Keratinocyte (primary cell): ENCODE measurements around the gene GRIP1. TPM values are rescaled to one million over a fixed set of nuclear protein-coding genes. Genes with fewer than 3 reads are reported as not detected.

ENCODE experiments used
- DNase-seq: peaks from one replicate; pipeline ENCODE4 v3.0.0-alpha.2; 2011; ENCODE audit warnings: low read depth, missing footprints, low spot score
- FAIRE-seq: peaks from 2 replicates; lab custom pipeline; 2011; peaks lifted over from hg19 to GRCh38; lab: Jason Lieb, UNC
- H2AFZ ChIP-seq: 2 replicates; pipeline ENCODE4 v1.6.0; 2012; ENCODE audit warnings: low read length, control low read depth, inconsistent platforms; ENCODE audit not compliant: control insufficient read depth
- H3K27ac ChIP-seq: 2 replicates; pipeline ENCODE4 v1.5.1; 2011; ENCODE audit warnings: low read length; ENCODE audit not compliant: control insufficient read depth, insufficient read depth
- H3K27me3 ChIP-seq: 3 replicates; pipeline ENCODE4 v1.6.0; 2011; ENCODE audit warnings: low read length; ENCODE audit not compliant: control insufficient read depth, insufficient read depth; ENCODE audit errors: extremely low read depth
- H3K36me3 ChIP-seq, 2 experiments: 2 replicates in 1 of 2; 3 replicates in 1 of 2; pipeline ENCODE4 v1.5.1; 2011; ENCODE audit warnings: low read length in 2 of 2, mild to moderate bottlenecking in 1 of 2; ENCODE audit not compliant: control insufficient read depth in 2 of 2, insufficient read depth in 2 of 2; ENCODE audit errors: extremely low read depth in 1 of 2
- H3K4me1 ChIP-seq: 3 replicates; pipeline ENCODE4 v1.5.1; 2011; ENCODE audit warnings: low read length; ENCODE audit not compliant: control insufficient read depth, insufficient read depth; ENCODE audit errors: extremely low read depth
- H3K4me2 ChIP-seq: 3 replicates; pipeline ENCODE4 v1.6.0; 2011; ENCODE audit warnings: low read depth, low read length; ENCODE audit not compliant: control insufficient read depth, insufficient read depth; ENCODE audit errors: extremely low read depth
- H3K4me3 ChIP-seq, 3 experiments: fragments of 200-600 bp in 1 of 3; sonication (generic) in 1 of 3; 2 replicates in 2 of 3; 3 replicates in 1 of 3; pipeline ENCODE4 v1.5.1; 2011 to 2016; ENCODE audit warnings: low read length in 3 of 3, mild to moderate bottlenecking in 3 of 3, control low read depth in 2 of 3, inconsistent platforms in 1 of 3, low read depth in 1 of 3, mixed read lengths in 1 of 3, mixed run types in 1 of 3, moderate library complexity in 1 of 3; ENCODE audit not compliant: control insufficient read depth in 2 of 3, insufficient read depth in 2 of 3; ENCODE audit errors: extremely low read depth in 1 of 3
- H3K79me2 ChIP-seq: 2 replicates; pipeline ENCODE4 v1.6.0; 2012; ENCODE audit warnings: low read length; ENCODE audit not compliant: control insufficient read depth, insufficient read depth
- H3K9ac ChIP-seq: 3 replicates; pipeline ENCODE4 v1.6.0; 2011; ENCODE audit warnings: low read length; ENCODE audit not compliant: control insufficient read depth, insufficient read depth; ENCODE audit errors: extremely low read depth
- H3K9me1 ChIP-seq: 3 replicates; pipeline ENCODE4 v1.6.0; 2011; ENCODE audit warnings: low read length; ENCODE audit not compliant: control insufficient read depth, insufficient read depth; ENCODE audit errors: extremely low read depth
- H3K9me3 ChIP-seq: 2 replicates; pipeline ENCODE4 v1.5.1; 2012; ENCODE audit warnings: low read depth, low read length; ENCODE audit not compliant: control insufficient read depth
- H4K20me1 ChIP-seq: 3 replicates; pipeline ENCODE4 v1.6.0; 2011; ENCODE audit warnings: low read length; ENCODE audit not compliant: control insufficient read depth, insufficient read depth; ENCODE audit errors: extremely low read depth
- CTCF ChIP-seq, 3 experiments: IDR thresholded peaks in 1 of 3; conservative IDR thresholded peaks in 1 of 3; optimal IDR thresholded peaks in 1 of 3; 2 replicates in 2 of 3; 3 replicates in 1 of 3; pipeline versions ENCODE3 to v1.5.1; 2011; ENCODE audit warnings: low read length in 3 of 3, mild to moderate bottlenecking in 3 of 3, moderate library complexity in 2 of 3, control low read depth in 1 of 3, inconsistent platforms in 1 of 3; ENCODE audit not compliant: insufficient read depth in 2 of 3; ENCODE audit errors: extremely low read depth in 1 of 3
- EZH2 ChIP-seq: IDR thresholded peaks from one replicate; pipeline ENCODE4 v1.6.1; 2012; ENCODE audit warnings: inconsistent platforms, mild to moderate bottlenecking, low read length, moderate library complexity
- dilution Hi-C: fragments of 300-500 bp; cut with MboI; formaldehyde crosslinking; loops from one replicate; pipeline ENCODE4 v1.7.0; 2020; ENCODE audit warnings: low sequenced_read_pairs; ENCODE audit not compliant: extremely low pct_ligation_motif_present
- polyA plus RNA-seq, 5 experiments: library from polyadenylated mRNA; depleted of rRNA in 3 of 5; stranded (reverse) in 3 of 5; stranded (forward) in 1 of 5; unstranded in 1 of 5; fragments of >200 nt; gene quantifications; 1 replicate in 1 of 5; 2 replicates in 3 of 5; 3 replicates in 1 of 5; pipeline versions ENCODE4 v1.2.1 to v1.2.3, GENCODE V29; 2011 to 2012; ENCODE audit warnings: missing spikeins in 2 of 5, low read depth in 1 of 5, low replicate concordance in 1 of 5

Gene GRIP1
- polyA plus RNA-seq, 1 donor (not counting 4 experiments of a cell fraction or from before 2014, with no cell fraction given), result 6.7 TPM

GRCh38 chr12:66599816-66600215, 79.1 kb downstream of the GRIP1 start:
- no peak for FAIRE-seq
- H3K9ac ChIP-seq, result no peak overlapping the region

GRCh38 chr12:66598608-66599007, 80.3 kb downstream of the GRIP1 start:
- H3K9me1 ChIP-seq, result no peaks in the 10 kb centered on the region
- no peaks in the 10 kb centered on the region for H3K36me3 ChIP-seq
- TF ChIP-seq CTCF (optimal IDR thresholded peaks at IDR 0.05 in 1 of 3, IDR thresholded peaks at IDR 0.05 in 1 of 3, conservative IDR thresholded peaks at IDR 0.05 in 1 of 3; ENCODE audit: extremely low read depth in 1 of 3, insufficient read depth in 2 of 3, low read length in 3 of 3), result no peak
- no peak for TF ChIP-seq EZH2
- no peak overlapping the region for H3K27ac ChIP-seq
- H3K9me3 ChIP-seq, result no peaks in the 10 kb centered on the region
- dilution Hi-C loops, result no loop called here
- no peaks in the 10 kb centered on the region for H4K20me1 ChIP-seq
- H3K4me3 ChIP-seq, result no peak overlapping the region
- H3K9ac ChIP-seq, result no peak overlapping the region
- no peaks in the 10 kb centered on the region for H3K27me3 ChIP-seq
- DNase-seq (no peak), FAIRE-seq (no peak)
- no peak overlapping the region for H3K4me2 ChIP-seq
- no peaks in the 10 kb centered on the region for H3K79me2 ChIP-seq
- peaks cover 15% of the 10 kb centered on the region for H3K4me1 ChIP-seq
- no peak overlapping the region for H2AFZ ChIP-seq

More at GRCh38 chr12:66599816-66600215, 79.1 kb downstream of the GRIP1 start:
- Histone ChIP-seq H3K27me3 (no peaks in the 10 kb centered on the region), H2AFZ (no peak overlapping the region), H3K4me2 (no peak overlapping the region), H3K9me1 (no peaks in the 10 kb centered on the region), H4K20me1 (no peaks in the 10 kb centered on the region), H3K9me3 (no peaks in the 10 kb centered on the region), H3K27ac (no peak overlapping the region), H3K4me3 (no peak overlapping the region), H3K36me3 (no peaks in the 10 kb centered on the region), H3K79me2 (no peaks in the 10 kb centered on the region), H3K4me1 (peaks cover 11% of the 10 kb centered on the region)
- DNase-seq, result no peak
- no peak for TF ChIP-seq CTCF (optimal IDR thresholded peaks at IDR 0.05 in 1 of 3, IDR thresholded peaks at IDR 0.05 in 1 of 3, conservative IDR thresholded peaks at IDR 0.05 in 1 of 3; ENCODE audit: extremely low read depth in 1 of 3, insufficient read depth in 2 of 3, low read length in 3 of 3)
- TF ChIP-seq EZH2, result no peak
- dilution Hi-C loops, result no loop called here
